ENCODE results near the gene HELZ.

HELZ gene

GRCh38 chr17:67055811-67056745 is 188.9 kb downstream of the HELZ start:
- no peak overlapping the region for H3K4me3 ChIP-seq (ENCODE audit: low read depth, low read length)
- ChIA-PET CTCF (interaction anchor here (0.6 kb wide), 1 partner anchor 1035 kb away, joined by 4 read pairs; no protein-coding TSS in a partner anchor), POLR2A (no interaction called here)
- no peaks in the 10 kb centered on the region for H3K36me3 ChIP-seq (ENCODE audit: control insufficient read depth in 2 of 2, insufficient read depth in 1 of 2, low read length in 2 of 2)
- no peak for TF ChIP-seq ZNF654 (tag by site-specific recombination; IDR thresholded peaks at IDR 0.05; ENCODE audit: low read depth)
- no peak for TF ChIP-seq ZNF24 (tag by site-specific recombination; IDR thresholded peaks at IDR 0.05)
- no peak for TF ChIP-seq ZNF596 (tag by site-specific recombination; IDR thresholded peaks at IDR 0.05)
- no peak for TF ChIP-seq HOXA7 (CRISPR knock-in tag; IDR thresholded peaks at IDR 0.05; ENCODE audit: borderline replicate concordance)
- no peak for TF ChIP-seq ZNF544 (tag by site-specific recombination; IDR thresholded peaks at IDR 0.05)
- no peak for TF ChIP-seq ZIC2 (tag by site-specific recombination; IDR thresholded peaks at IDR 0.05)
- no peak for TF ChIP-seq ZNF501 (tag by site-specific recombination; IDR thresholded peaks at IDR 0.05)
- no peak for TF ChIP-seq ZNF311 (tag by site-specific recombination; IDR thresholded peaks at IDR 0.05; ENCODE audit: borderline replicate concordance)
- no peak for TF ChIP-seq WT1 (tag by site-specific recombination; IDR thresholded peaks at IDR 0.05)
- TF ChIP-seq ZNF138 (tag by site-specific recombination; IDR thresholded peaks at IDR 0.05; ENCODE audit: borderline replicate concordance) = no peak
- no peak for TF ChIP-seq ZSCAN4 (tag by site-specific recombination; IDR thresholded peaks at IDR 0.05)
- TF ChIP-seq ZBTB17 (tag by site-specific recombination; IDR thresholded peaks at IDR 0.05) = no peak
- no peak for TF ChIP-seq SCRT2 (tag by site-specific recombination; IDR thresholded peaks at IDR 0.05)
- no peak for TF ChIP-seq GLI4 (tag by site-specific recombination; IDR thresholded peaks at IDR 0.05)
- TF ChIP-seq ZNF248 (tag by site-specific recombination; IDR thresholded peaks at IDR 0.05) = no peak
- no peak for TF ChIP-seq ZBTB1 (tag by site-specific recombination; IDR thresholded peaks at IDR 0.05)
- no peaks in the 10 kb centered on the region for H3K9me3 ChIP-seq (ENCODE audit: control insufficient read depth, insufficient read depth, low read depth, low read length)
- H3K4me1 ChIP-seq (ENCODE audit: control insufficient read depth, insufficient read depth, low read length) = no peaks in the 10 kb centered on the region
- no peak overlapping the region for H3K27ac ChIP-seq (ENCODE audit: extremely low read depth, low read depth, low read length)

- ChIA-PET POLR2A (no interaction called here), CTCF (no interaction called here)
Observed at GRCh38 chr17:67055041-67055443, 190.0 kb downstream of the HELZ start.

GRCh38 chr17:67054608-67055007 is 190.4 kb downstream of the HELZ start:
- TF ChIP-seq ZNF239 (tag by site-specific recombination; IDR thresholded peaks at IDR 0.05) (peak; percentile 66; the same call in 1 of the 2 replicates), ZNF404 (tag by site-specific recombination; IDR thresholded peaks at IDR 0.05) (no peak), KLF16 (tag by site-specific recombination; IDR thresholded peaks at IDR 0.05) (no peak), ZSCAN4 (tag by site-specific recombination; IDR thresholded peaks at IDR 0.05) (peak; percentile 93), ZNF48 (tag by site-specific recombination; IDR thresholded peaks at IDR 0.05) (0 out of 2 replicates have a peak, but pooled peaks have one; percentile 27), ZNF155 (tag by site-specific recombination; IDR thresholded peaks at IDR 0.05) (no peak), ZNF621 (tag by site-specific recombination; IDR thresholded peaks at IDR 0.05) (0 out of 2 replicates have a peak, but pooled peaks have one; percentile 15)
- no peak overlapping the region for H3K27ac ChIP-seq (ENCODE audit: extremely low read depth, low read depth, low read length)
- CTCF ChIA-PET = no interaction called here

More at GRCh38 chr17:67055041-67055443, 190.0 kb downstream of the HELZ start:
- Histone ChIP-seq H3K36me3 (ENCODE audit: control insufficient read depth in 2 of 2, insufficient read depth in 1 of 2, low read length in 2 of 2) (no peaks in the 10 kb centered on the region), H3K27ac (ENCODE audit: extremely low read depth, low read depth, low read length) (no peak overlapping the region), H3K9me3 (ENCODE audit: control insufficient read depth, insufficient read depth, low read depth, low read length) (no peaks in the 10 kb centered on the region), H3K4me3 (ENCODE audit: low read depth, low read length) (no peak overlapping the region), H3K4me1 (ENCODE audit: control insufficient read depth, insufficient read depth, low read length) (no peaks in the 10 kb centered on the region)
- TF ChIP-seq KLF1 (tag by site-specific recombination; IDR thresholded peaks at IDR 0.05) (no peak), ZNF48 (tag by site-specific recombination; IDR thresholded peaks at IDR 0.05) (no peak)

More at GRCh38 chr17:67054608-67055007, 190.4 kb downstream of the HELZ start:
- Histone ChIP-seq H3K4me3 (ENCODE audit: low read depth, low read length) (no peak overlapping the region), H3K9me3 (ENCODE audit: control insufficient read depth, insufficient read depth, low read depth, low read length) (no peaks in the 10 kb centered on the region), H3K4me1 (ENCODE audit: control insufficient read depth, insufficient read depth, low read length) (no peaks in the 10 kb centered on the region), H3K36me3 (ENCODE audit: control insufficient read depth in 2 of 2, insufficient read depth in 1 of 2, low read length in 2 of 2) (no peaks in the 10 kb centered on the region)
- POLR2A ChIA-PET = no interaction called here
